Measurements from ENCODE around the gene KAT8.
"Not testable (repeated sequence)": the region's sequence is repeated elsewhere in the genome, so short reads cannot be mapped to it uniquely, and the experiment has no call there.

Gene KAT8

GRCh38 chr16:31149894-31150890 is 32.7 kb downstream of the KAT8 start, which contains the start of gene PRSS36:
TSS of gene PRSS36 (minus strand) at chr16:31150066. CDS start at chr16:31150035, 31 bp downstream.
- no peak for DNase-seq

GRCh38 chr16:31150976-31151375 is 33.5 kb downstream of the KAT8 start:
- not testable (repeated sequence) for DNase-seq

GRCh38 chr16:31157136-31157535 is 39.7 kb downstream of the KAT8 start:
- no peak for DNase-seq

GRCh38 chr16:31167315-31167714 is 49.9 kb downstream of the KAT8 start:
- DNase-seq, result no peak

GRCh38 chr16:31168848-31169247 is 51.4 kb downstream of the KAT8 start:
- no peak for DNase-seq

- peak in 1 of 2 experiments; percentile 11 for DNase-seq
Observed at GRCh38 chr16:31170048-31170447, 52.6 kb downstream of the KAT8 start.

GRCh38 chr16:31177136-31177535 is 59.7 kb downstream of the KAT8 start:
- DNase-seq, result no peak

- no peak for DNase-seq
Observed at GRCh38 chr16:31179219-31179746, 61.8 kb downstream of the KAT8 start.

- DNase-seq, result peak; percentile 75 to 80
Observed at GRCh38 chr16:31179747-31180459, 62.4 kb downstream of the KAT8 start, which contains the start of gene FUS. TSS of gene FUS (plus strand) at chr16:31180139. CDS start at chr16:31180215, 76 bp downstream.

All from NCI-H2081 (cell line).